Activated T-cell treated with anti-CD3 and anti-CD28 coated beads, Interleukin-2, amount 50 U/mL, for 4 hours (primary cell): ENCODE measurements around the gene RCE1. TPM values are rescaled to one million over a fixed set of nuclear protein-coding genes. Genes with fewer than 3 reads are reported as not detected.

ENCODE experiments used
- ATAC-seq, 2 donors: fragments of 200-7000 bp; cut with Tn5 transposase; one replicate each; pipeline ENCODE4 v1.10.0; 2021
- DNase-seq: peaks from one replicate; pipeline ENCODE4 v3.0.0-alpha.2; 2020
- H3K27me3 Mint-ChIP-seq: one replicate; pipeline ENCODE4 v1.8.0; 2021; ENCODE audit warnings: low read depth, mixed read lengths
- H3K36me3 Mint-ChIP-seq: one replicate; pipeline ENCODE4 v1.8.0; 2022; ENCODE audit warnings: mixed read lengths; ENCODE audit not compliant: insufficient read depth
- H3K4me1 Mint-ChIP-seq: one replicate; pipeline ENCODE4 v1.8.0; 2021; ENCODE audit warnings: low read depth, mixed read lengths
- H3K4me3 Mint-ChIP-seq: one replicate; pipeline ENCODE4 v1.8.0; 2021; ENCODE audit warnings: mild to moderate bottlenecking, moderate library complexity, mixed read lengths
- H3K9me3 Mint-ChIP-seq: one replicate; pipeline ENCODE4 v1.8.0; 2021; ENCODE audit warnings: mixed read lengths
- total RNA-seq, 3 donors: library from RNA; stranded (reverse); gene quantifications; one replicate each; pipeline ENCODE4 v1.2.1, GENCODE V29; 2021

RCE1 gene
- total RNA-seq, 3 donors from 2014 or later: 42.7 to 45.0 (median 43.5) TPM

DNA sequence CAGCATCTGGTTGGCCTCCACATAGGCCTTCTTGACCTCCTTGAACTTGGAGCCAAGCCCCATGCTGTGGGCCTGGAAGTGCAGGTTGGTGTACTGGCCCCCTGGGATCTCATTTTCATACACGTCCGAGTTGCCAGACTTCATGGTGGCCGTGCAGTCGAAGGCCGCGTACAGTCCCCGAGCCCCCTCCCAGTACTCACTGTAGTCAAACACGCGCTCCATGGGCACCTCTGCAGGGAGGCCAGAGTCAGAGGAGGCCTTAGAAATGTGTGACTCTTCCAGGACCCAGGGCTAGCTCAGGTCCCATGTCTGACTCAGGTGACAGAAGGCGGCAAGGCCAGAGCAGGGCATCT, 7.0 kb downstream of the RCE1 start:
- DNase-seq (no peak), ATAC-seq (no peak)
- no peaks in the 10 kb centered on the region for H3K36me3 Mint-ChIP-seq
- H3K4me3 Mint-ChIP-seq: no peak overlapping the region
- H3K9me3 Mint-ChIP-seq: no peaks in the 10 kb centered on the region
- H3K4me1 Mint-ChIP-seq: peaks cover 3% of the 10 kb centered on the region
- H3K27me3 Mint-ChIP-seq: no peaks in the 10 kb centered on the region

DNA sequence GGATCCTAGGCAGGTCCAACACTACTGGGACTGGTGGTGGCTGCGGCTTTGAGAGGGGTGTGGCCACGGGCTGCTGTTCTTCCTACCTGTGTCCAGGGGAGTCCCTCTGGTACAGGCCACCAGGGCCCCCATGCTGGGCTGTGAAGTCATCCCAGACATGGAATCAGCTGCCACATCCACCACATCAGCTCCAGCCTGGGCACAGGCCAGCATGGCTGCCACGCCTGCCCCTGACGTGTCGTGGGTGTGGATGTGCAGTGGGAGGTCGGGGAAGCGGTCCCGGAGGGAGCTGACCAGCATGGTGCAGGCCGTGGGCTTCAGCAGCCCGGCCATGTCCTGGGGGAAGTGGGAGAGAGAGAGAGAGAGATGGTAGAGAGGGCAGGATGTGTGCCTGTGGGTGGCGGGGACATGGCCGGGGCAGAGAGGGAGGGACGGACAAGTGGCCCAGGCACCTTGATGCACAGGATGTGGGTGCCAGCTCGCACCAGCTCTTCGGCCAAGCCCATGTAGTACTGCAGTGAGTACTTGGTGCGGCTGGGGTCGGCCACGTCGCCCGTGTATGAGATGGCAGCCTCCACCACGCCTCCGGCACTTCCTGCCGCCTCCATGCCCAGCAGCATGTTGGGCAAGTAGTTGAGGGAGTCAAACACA, 7.5 kb downstream of the RCE1 start:
- peaks cover 6% of the 10 kb centered on the region for H3K4me1 Mint-ChIP-seq

DNA sequence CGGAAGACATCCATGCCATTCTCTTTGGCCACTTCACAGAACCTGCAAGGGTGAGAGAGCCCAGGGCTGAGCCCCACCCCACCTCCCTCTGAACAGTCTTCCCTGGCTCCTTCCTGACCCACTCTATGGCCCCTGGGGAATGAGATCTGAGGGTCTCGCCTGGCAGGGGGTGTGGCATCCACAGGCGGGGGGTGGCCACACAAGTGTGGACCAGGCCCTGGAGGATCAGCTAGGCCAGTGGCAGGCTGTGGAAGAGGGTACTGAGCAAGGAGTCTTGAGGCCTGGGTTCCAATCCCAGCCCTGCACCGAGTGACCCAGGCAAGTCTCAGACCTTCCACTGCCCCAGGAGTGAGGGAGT, 8.0 kb downstream of the RCE1 start:
- Mint-ChIP-seq H3K4me1 (peaks cover 8% of the 10 kb centered on the region), H3K9me3 (no peaks in the 10 kb centered on the region), H3K27me3 (no peaks in the 10 kb centered on the region), H3K36me3 (no peaks in the 10 kb centered on the region), H3K4me3 (no peak overlapping the region)
- ATAC-seq (no peak), DNase-seq (no peak)

More for the DNA sequence above, 7.5 kb downstream of the RCE1 start:
- Mint-ChIP-seq H3K9me3 (no peaks in the 10 kb centered on the region), H3K27me3 (no peaks in the 10 kb centered on the region), H3K36me3 (no peaks in the 10 kb centered on the region), H3K4me3 (no peak overlapping the region)
- DNase-seq (no peak), ATAC-seq (no peak)

GRCh38 chr11:66851698-66852465, 8.6 kb downstream of the RCE1 start:
- no peaks in the 10 kb centered on the region for H3K27me3 Mint-ChIP-seq
- H3K36me3 Mint-ChIP-seq: no peaks in the 10 kb centered on the region
- DNase-seq: no peak
- no peak for ATAC-seq
- H3K4me1 Mint-ChIP-seq: peaks cover 8% of the 10 kb centered on the region
- H3K9me3 Mint-ChIP-seq: no peaks in the 10 kb centered on the region
- H3K4me3 Mint-ChIP-seq: no peak overlapping the region

GRCh38 chr11:66852466-66853241, 9.4 kb downstream of the RCE1 start:
- Mint-ChIP-seq H3K27me3 (no peaks in the 10 kb centered on the region), H3K9me3 (no peaks in the 10 kb centered on the region), H3K36me3 (no peaks in the 10 kb centered on the region), H3K4me1 (peaks cover 8% of the 10 kb centered on the region), H3K4me3 (no peak overlapping the region)
- no peak for ATAC-seq
- DNase-seq: no peak

GRCh38 chr11:66853242-66854229, 10.3 kb downstream of the RCE1 start:
- Mint-ChIP-seq H3K4me1 (peaks cover 8% of the 10 kb centered on the region), H3K36me3 (no peaks in the 10 kb centered on the region), H3K4me3 (no peak overlapping the region), H3K9me3 (no peaks in the 10 kb centered on the region), H3K27me3 (no peaks in the 10 kb centered on the region)
- ATAC-seq (no peak), DNase-seq (no peak)

- ATAC-seq (no peak), DNase-seq (no peak)
- Mint-ChIP-seq H3K27me3 (no peaks in the 10 kb centered on the region), H3K4me1 (peaks cover 8% of the 10 kb centered on the region), H3K4me3 (no peak overlapping the region), H3K36me3 (no peaks in the 10 kb centered on the region), H3K9me3 (no peaks in the 10 kb centered on the region)
Observed at GRCh38 chr11:66854231-66854661, 11.0 kb downstream of the RCE1 start.

DNA sequence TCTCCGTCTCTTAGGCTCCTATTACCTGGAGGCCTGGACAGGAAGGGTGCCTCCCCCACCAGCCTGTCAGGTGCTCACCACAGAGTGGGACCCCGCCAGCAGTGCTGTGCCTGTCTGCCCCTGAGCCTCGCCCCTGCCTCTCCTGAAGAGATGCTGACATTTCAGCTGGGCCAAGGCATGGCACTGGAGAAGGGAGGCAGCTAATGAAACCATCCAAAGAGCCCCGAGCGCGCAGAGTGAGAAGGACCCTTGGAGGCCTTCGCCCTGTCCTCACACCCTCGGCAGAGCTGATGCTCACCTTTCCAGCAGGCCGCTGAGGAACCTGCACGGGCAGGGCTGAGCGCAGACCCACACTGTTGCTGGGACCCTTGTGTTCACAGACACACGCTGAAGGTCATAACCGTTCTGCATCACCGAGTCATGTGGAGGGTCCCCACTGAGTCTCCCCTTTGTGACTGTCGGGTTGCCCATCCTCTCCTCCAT, 11.5 kb downstream of the RCE1 start:
- H3K4me3 Mint-ChIP-seq: peak overlapping the region; percentile 81
- H3K36me3 Mint-ChIP-seq: no peaks in the 10 kb centered on the region
- no peaks in the 10 kb centered on the region for H3K27me3 Mint-ChIP-seq
- no peaks in the 10 kb centered on the region for H3K9me3 Mint-ChIP-seq
- ATAC-seq (no peak), DNase-seq (no peak)
- H3K4me1 Mint-ChIP-seq: peaks cover 8% of the 10 kb centered on the region

DNA sequence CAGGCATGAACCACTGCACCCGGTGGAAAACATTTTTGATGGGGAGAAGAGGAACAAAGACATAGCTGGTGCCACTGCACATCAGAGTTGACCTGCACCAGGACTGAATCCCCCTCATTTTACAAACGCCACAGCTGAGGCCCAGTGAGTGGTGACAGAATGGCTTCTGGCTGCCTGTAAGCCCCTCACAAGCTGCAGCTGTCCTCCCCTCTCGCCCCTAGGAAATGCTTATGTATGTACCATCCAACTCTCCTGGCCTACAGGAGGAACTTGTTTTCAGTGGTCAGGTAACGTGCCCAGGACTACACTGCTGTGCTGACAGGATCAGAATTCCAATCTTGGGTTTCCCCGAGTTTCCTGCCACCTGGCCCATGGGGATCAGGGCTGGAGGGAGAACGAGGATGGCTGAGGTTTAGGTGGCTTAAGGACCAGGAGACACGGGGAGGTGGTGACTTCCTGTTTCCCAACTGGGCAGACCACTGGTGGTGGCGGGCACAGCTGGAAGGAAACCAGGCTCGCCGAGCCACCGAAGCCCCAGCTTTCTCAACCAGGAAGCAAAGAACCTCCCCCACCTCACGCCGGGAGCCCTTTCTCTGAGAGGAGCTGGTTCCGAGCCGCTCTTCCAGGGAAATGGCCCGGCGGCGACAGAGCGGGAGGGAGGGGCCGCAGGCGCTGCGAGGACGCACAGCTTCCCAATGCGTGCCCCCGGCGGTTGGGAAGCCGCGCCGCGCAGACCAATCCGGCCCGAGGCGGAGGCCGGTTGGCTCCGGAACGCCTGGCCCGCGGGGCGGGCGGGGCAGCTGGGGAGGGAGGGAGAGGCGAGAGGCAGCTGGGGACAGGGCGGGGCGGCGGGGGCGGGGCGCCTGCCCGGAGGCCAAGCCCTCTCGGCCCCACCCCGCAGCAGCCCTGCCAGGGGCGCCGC, 12.6 kb downstream of the RCE1 start:
- peak overlapping the region; percentile 88 for H3K4me3 Mint-ChIP-seq
- H3K4me1 Mint-ChIP-seq: peaks cover 8% of the 10 kb centered on the region
- ATAC-seq (peak; percentile 82 to 83), DNase-seq (peak; percentile 52)
- no peaks in the 10 kb centered on the region for H3K27me3 Mint-ChIP-seq
- no peaks in the 10 kb centered on the region for H3K9me3 Mint-ChIP-seq
- no peaks in the 10 kb centered on the region for H3K36me3 Mint-ChIP-seq

DNA sequence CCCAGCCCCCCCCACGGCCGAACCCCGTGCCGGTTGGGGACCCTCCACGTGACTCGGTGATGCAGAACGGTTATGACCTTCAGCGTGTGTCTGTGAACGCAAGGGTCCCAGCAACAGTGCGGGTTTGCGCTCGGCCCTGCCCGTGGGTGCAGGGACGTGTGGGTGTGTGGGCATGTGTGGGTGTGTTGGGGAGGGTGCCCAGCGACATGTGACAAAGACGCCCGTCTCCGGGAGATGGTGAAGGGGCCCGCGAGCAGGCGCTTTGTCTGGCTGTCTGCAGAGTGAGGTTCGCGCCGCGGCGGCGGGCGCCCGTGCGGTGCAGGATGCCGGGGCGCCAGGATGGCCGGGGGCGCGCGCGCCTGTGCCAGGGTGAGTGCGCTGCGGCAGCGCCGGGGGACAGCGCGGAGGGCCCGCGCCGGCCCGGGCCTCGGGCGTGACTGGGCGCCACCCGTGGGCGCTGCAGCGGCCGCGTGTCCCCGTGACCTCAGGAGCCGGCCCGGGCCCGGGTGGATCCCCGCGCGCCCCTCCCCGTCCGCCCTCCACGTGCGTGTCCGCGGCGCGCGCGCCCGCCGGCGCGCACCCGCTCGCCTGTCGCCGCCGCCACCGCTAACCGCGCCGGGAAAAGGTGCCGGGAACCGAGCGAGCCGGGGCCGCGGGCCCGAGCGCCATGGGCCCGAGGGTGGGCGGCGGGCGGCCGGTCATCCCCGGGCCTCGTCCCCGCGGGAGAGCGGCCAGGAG, 13.4 kb downstream of the RCE1 start, which contains the start of gene LRFN4:
Gene LRFN4 (plus strand): TSS at position 569 of the 738 bp plus-strand sequence. CDS start 681 bp downstream, outside the sequence.
- H3K4me1 Mint-ChIP-seq: peaks cover 8% of the 10 kb centered on the region
- peak; percentile 62 to 67 for ATAC-seq
- H3K9me3 Mint-ChIP-seq: no peaks in the 10 kb centered on the region
- DNase-seq: peak; percentile 56
- H3K4me3 Mint-ChIP-seq: peak within 1 kb of the TSS; percentile 88
- H3K36me3 Mint-ChIP-seq: no peaks in the 10 kb centered on the region
- H3K27me3 Mint-ChIP-seq: no peaks in the 10 kb centered on the region

GRCh38 chr11:66857234-66857926, 14.1 kb downstream of the RCE1 start:
- no peaks in the 10 kb centered on the region for H3K27me3 Mint-ChIP-seq
- peaks cover 5% of the 10 kb centered on the region for H3K4me1 Mint-ChIP-seq
- H3K36me3 Mint-ChIP-seq: no peaks in the 10 kb centered on the region
- ATAC-seq: no peak
- H3K4me3 Mint-ChIP-seq: peak overlapping the region; percentile 77
- no peaks in the 10 kb centered on the region for H3K9me3 Mint-ChIP-seq
- no peak for DNase-seq

GRCh38 chr11:66857927-66858185, 14.6 kb downstream of the RCE1 start:
- H3K9me3 Mint-ChIP-seq: no peaks in the 10 kb centered on the region
- H3K27me3 Mint-ChIP-seq: no peaks in the 10 kb centered on the region
- H3K4me3 Mint-ChIP-seq: peak overlapping the region; percentile 77
- H3K36me3 Mint-ChIP-seq: no peaks in the 10 kb centered on the region
- DNase-seq (no peak), ATAC-seq (no peak)
- peaks cover 5% of the 10 kb centered on the region for H3K4me1 Mint-ChIP-seq
